NCI-H187 treated with DMSO at 0.1 percent for 48 hours (cell line): ENCODE results near the gene BEAN1.

Experiments
- DNase-seq: peaks from one replicate; lab custom pipeline; 2025; lab: John Stamatoyannopoulos, UW

BEAN1 gene

GRCh38 chr16:66470556-66470955 lies 43.5 kb downstream of the BEAN1 start:
- no peak for DNase-seq

GRCh38 chr16:66471264-66471663 lies 44.2 kb downstream of the BEAN1 start:
- DNase-seq, result no peak

GRCh38 chr16:66471716-66472393 lies 44.8 kb downstream of the BEAN1 start:
- DNase-seq, result no peak

- DNase-seq, result no peak
Measured at GRCh38 chr16:66473051-66473571, 46.0 kb downstream of the BEAN1 start.

- no peak for DNase-seq
Measured at GRCh38 chr16:66473654-66474519, 46.8 kb downstream of the BEAN1 start.

GRCh38 chr16:66474750-66475199 lies 47.7 kb downstream of the BEAN1 start:
- DNase-seq, result no peak

GRCh38 chr16:66475232-66475631 lies 48.1 kb downstream of the BEAN1 start:
- no peak for DNase-seq

- DNase-seq, result no peak
Measured at GRCh38 chr16:66476328-66477027, 49.4 kb downstream of the BEAN1 start.

GRCh38 chr16:66477028-66477515 lies 50.0 kb downstream of the BEAN1 start:
- DNase-seq, result no peak

- DNase-seq, result no peak
Measured at GRCh38 chr16:66478733-66479511, 51.8 kb downstream of the BEAN1 start.

GRCh38 chr16:66479661-66480264 lies 52.7 kb downstream of the BEAN1 start:
- no peak for DNase-seq

GRCh38 chr16:66480265-66481080 lies 53.4 kb downstream of the BEAN1 start:
- no peak for DNase-seq

- no peak for DNase-seq
Measured at GRCh38 chr16:66481081-66481942, 54.2 kb downstream of the BEAN1 start.

GRCh38 chr16:66481943-66482390 lies 54.9 kb downstream of the BEAN1 start:
- no peak for DNase-seq

GRCh38 chr16:66483689-66484452 lies 56.8 kb downstream of the BEAN1 start:
- no peak for DNase-seq

- no peak for DNase-seq
Measured at GRCh38 chr16:66484453-66485213, 57.5 kb downstream of the BEAN1 start.

- no peak for DNase-seq
Measured at GRCh38 chr16:66485376-66485775, 58.3 kb downstream of the BEAN1 start.
